HepG2 (cell line): ENCODE data around the gene NUBPL. TPM values are rescaled to one million over a fixed set of nuclear protein-coding genes. Genes with fewer than 3 reads are reported as not detected.

Source experiments
- ATAC-seq: fragments of 200-7000 bp; cut with Tn5 transposase; 3 replicates; pipeline ENCODE4 v1.9.1; 2020; ENCODE audit warnings: mild to moderate bottlenecking, moderate library complexity
- BruUV-seq: library from RNA; stranded (reverse); fragments of 400-500 nt; replicated peaks from 2 replicates; lab custom pipeline; 2021; lab: Mats Ljungman, UMichigan
- CTCF ChIA-PET: fragments of 300-600 bp; formaldehyde crosslinking; extraction: SDS; loops from one replicate; lab custom pipeline; 2021; ENCODE audit warnings: low total read pairs, inconsistent platforms, low intra/inter-chr PET ratio; lab: Yijun Ruan, JAX
- POLR2A ChIA-PET: fragments of 350-600 bp; sonication (Branson Sonifier 250); formaldehyde crosslinking; loops from one replicate; lab custom pipeline; 2020; ENCODE audit warnings: antibody characterized with exemption, inconsistent platforms; lab: Yijun Ruan, JAX
- DNase-seq: peaks from one replicate; pipeline ENCODE4 v3.0.0-alpha.2; 2015; ENCODE audit warnings: low spot score
- FAIRE-seq: peaks from 3 replicates; lab custom pipeline; 2011; peaks lifted over from hg19 to GRCh38; lab: Jason Lieb, UNC
- H2AFZ ChIP-seq: one replicate; pipeline ENCODE4 v1.6.1; 2011; ENCODE audit warnings: low read length, inconsistent platforms
- H3K27ac ChIP-seq: fragments of 300-600 bp; 3 replicates; pipeline ENCODE4 v1.8.0; 2011; ENCODE audit warnings: mixed run types, mild to moderate bottlenecking, mixed read lengths, low read length, inconsistent platforms; ENCODE audit not compliant: insufficient read depth; ENCODE audit errors: extremely low read length
- H3K27me3 ChIP-seq, 2 experiments: fragments of 200-600 bp in 1 of 2; 2 replicates in 1 of 2; 3 replicates in 1 of 2; pipeline versions ENCODE4 v1.6.0 to v1.8.0; 2011; ENCODE audit warnings: low read length in 2 of 2, mild to moderate bottlenecking in 2 of 2, moderate library complexity in 2 of 2, inconsistent platforms in 1 of 2; ENCODE audit not compliant: insufficient read depth in 2 of 2, control insufficient read depth in 1 of 2
- H3K36me3 ChIP-seq, 2 experiments: fragments of 200-600 bp in 1 of 2; replicated peaks in 1 of 2; 2 replicates in 1 of 2; 3 replicates in 1 of 2; pipeline versions ENCODE4 v1.5.1 to v1.8.0; 2011; ENCODE audit warnings: low read length in 2 of 2, inconsistent platforms in 1 of 2; ENCODE audit not compliant: insufficient read depth in 2 of 2, control insufficient read depth in 1 of 2
- H3K4me1 ChIP-seq: 2 replicates; pipeline ENCODE4 v1.5.1; 2012; ENCODE audit warnings: low read length, inconsistent platforms; ENCODE audit not compliant: insufficient read depth
- H3K4me2 ChIP-seq: 2 replicates; pipeline ENCODE4 v1.6.0; 2011; ENCODE audit warnings: low read depth, low read length, inconsistent platforms
- H3K4me3 ChIP-seq, 3 experiments: fragments of 200-600 bp in 1 of 3; sonication (generic), shearing (Covaris generic) in 1 of 3; replicated peaks in 1 of 3; 2 replicates each; pipeline ENCODE4 v1.5.1; 2011 to 2016; ENCODE audit warnings: low read length in 3 of 3, inconsistent platforms in 2 of 3, low read depth in 2 of 3, mild to moderate bottlenecking in 2 of 3, control low read depth in 1 of 3, mixed read lengths in 1 of 3; ENCODE audit not compliant: insufficient read depth in 1 of 3
- H3K79me2 ChIP-seq: one replicate; pipeline ENCODE4 v1.6.1; 2011; ENCODE audit warnings: low read length, inconsistent platforms; ENCODE audit not compliant: insufficient read depth
- H3K9ac ChIP-seq: 2 replicates; pipeline ENCODE4 v1.6.0; 2011; ENCODE audit warnings: mild to moderate bottlenecking, low read depth, low read length, inconsistent platforms; ENCODE audit not compliant: insufficient read depth
- H3K9me3 ChIP-seq: 2 replicates; pipeline ENCODE4 v1.5.1; 2012; ENCODE audit warnings: mild to moderate bottlenecking, low read length
- H4K20me1 ChIP-seq: 2 replicates; pipeline ENCODE4 v1.6.0; 2011; ENCODE audit warnings: inconsistent platforms, mild to moderate bottlenecking, low read length, moderate library complexity; ENCODE audit not compliant: insufficient read depth
- FOXA1 ChIP-seq, 2 experiments: fragments of 450-650 bp in 1 of 2; sonication (generic) in 1 of 2; formaldehyde crosslinking in 1 of 2; IDR thresholded peaks; 2 replicates each; pipeline versions ENCODE4 v1.4.0 to v1.6.1; 2016 to 2020; ENCODE audit warnings: missing genetic modification reagents in 1 of 2
- FOXA3 ChIP-seq: IDR thresholded peaks from 2 replicates; pipeline ENCODE4 v1.6.1; 2016; ENCODE audit warnings: missing genetic modification reagents, missing compliant biosample characterization
- HNF4A ChIP-seq: sonication (generic); formaldehyde crosslinking; IDR thresholded peaks from 2 replicates; pipeline ENCODE4 v1.4.0; 2020; ENCODE audit warnings: missing genetic modification reagents
- HOMEZ ChIP-seq: IDR thresholded peaks from 2 replicates; pipeline ENCODE4 v1.6.1; 2016; ENCODE audit warnings: low read depth
- KAT7 ChIP-seq: IDR thresholded peaks from 2 replicates; pipeline ENCODE4 v1.6.1; 2018; ENCODE audit warnings: borderline replicate concordance, missing compliant biosample characterization
- SIX1 ChIP-seq: sonication (generic); formaldehyde crosslinking; IDR thresholded peaks from 2 replicates; pipeline ENCODE4 v1.4.0; 2020; ENCODE audit warnings: missing genetic modification reagents, borderline replicate concordance
- ZMYM4 ChIP-seq: sonication (generic); formaldehyde crosslinking; IDR thresholded peaks from 2 replicates; pipeline ENCODE4 v1.8.1; 2023; ENCODE audit warnings: mild to moderate bottlenecking, missing genetic modification reagents
- ZNF10 ChIP-seq: sonication (generic); formaldehyde crosslinking; IDR thresholded peaks from 2 replicates; pipeline ENCODE4 v1.4.0; 2020; ENCODE audit warnings: mild to moderate bottlenecking, low read depth, missing genetic modification reagents, borderline replicate concordance
- ZNF362 ChIP-seq: sonication (generic); formaldehyde crosslinking; IDR thresholded peaks from 2 replicates; pipeline ENCODE4 v1.4.0; 2020; ENCODE audit warnings: missing genetic modification reagents, mild to moderate bottlenecking, borderline replicate concordance
- WGBS: methylation state at CpG from one replicate; pipeline ENCODE4 v1.1.6; 2017; ENCODE audit warnings: low lambda C conversion rate; 5-methylcytosine and 5-hydroxymethylcytosine counted together
- in situ Hi-C: cut with HindIII; loops from 2 replicates; pipeline ENCODE4 v1.10.0; 2017; ENCODE audit warnings: low pct_unique_long_range_greater_than_20kb; ENCODE audit not compliant: extremely low pct_ligation_motif_present
- intact Hi-C: fragments of 100-400 bp; cut with micrococcal nuclease; formaldehyde crosslinking; loops from one replicate; pipeline ENCODE4 v1.10.0; 2022; ENCODE audit not compliant: unreplicated experiment
- polyA plus RNA-seq, 8 experiments: library from polyadenylated mRNA; depleted of rRNA in 3 of 8; stranded (reverse) in 7 of 8; unstranded in 1 of 8; fragments of >200 nt; fragmentation: Illumina TruSeq in 4 of 8; extraction: Trizol in 4 of 8; gene quantifications; 2 replicates each; pipeline versions ENCODE4 v1.2.1 to v1.2.3, GENCODE V29; 2011 to 2016; ENCODE audit warnings: low read depth in 4 of 8, missing spikeins in 1 of 8, mixed read lengths in 1 of 8; ENCODE audit not compliant: insufficient read depth in 1 of 8
- total RNA-seq, 5 experiments: library from RNA; depleted of rRNA; stranded (reverse); fragments of >200 nt; fragmentation: Illumina TruSeq; extraction: Trizol; gene quantifications; 2 replicates each; pipeline ENCODE4 v1.2.3, GENCODE V29; 2016; ENCODE audit warnings: low read depth in 1 of 5

NUBPL gene
- total and polyA plus RNA-seq, 2 of the 13 experiments (the other 11 are each of a cell fraction or from before 2014, with no cell fraction given): 21.3 to 44.1 TPM

- WGBS: 65% methylated on average over 4 of the region's 4 CpGs
Measured at GRCh38 chr14:31696378-31696777, 135.2 kb downstream of the NUBPL start.

More at GRCh38 chr14:31696378-31696777, 135.2 kb downstream of the NUBPL start:
- H3K27me3 ChIP-seq: no peaks in the 10 kb centered on the region
- POLR2A ChIA-PET: no interaction called here
- ATAC-seq: peak; percentile 53; the same call in 2 of the 3 replicates
- no peak overlapping the region for H3K27ac ChIP-seq
- no peak overlapping the region for H3K4me2 ChIP-seq
- no TSS peak for BruUV-seq
- peak; percentile 91 for TF ChIP-seq HOMEZ (CRISPR knock-in tag)
- peak; percentile 41; the same call in 1 of the 2 replicates for TF ChIP-seq ZNF362
- TF ChIP-seq ZNF10 (CRISPR knock-in tag): no peak
- peak; percentile 50; the same call in 1 of the 2 replicates for TF ChIP-seq SIX1
- 0 out of 2 replicates have a peak, but pooled peaks have one; percentile 37 for TF ChIP-seq FOXA3 (CRISPR knock-in tag)
- no peak for TF ChIP-seq KAT7 (CRISPR knock-in tag)
- TF ChIP-seq FOXA1 (IDR thresholded peaks at IDR 0.05): no peak
- 0 out of 2 replicates have a peak, but pooled peaks have one; percentile 7 for TF ChIP-seq FOXA1 (CRISPR knock-in tag; IDR thresholded peaks at IDR 0.05)
- TF ChIP-seq HNF4A (CRISPR knock-in tag): peak; percentile 47
- TF ChIP-seq ZMYM4 (CRISPR knock-in tag): peak; percentile 34; the same call in 1 of the 2 replicates
- TF ChIP-seq, all 625 proteins: peak for 7
- Histone ChIP-seq H3K79me2 (no peaks in the 10 kb centered on the region), H3K9me3 (no peaks in the 10 kb centered on the region; the same call in 1 of the 2 replicates), H3K36me3 (no peaks in the 10 kb centered on the region), H2AFZ (no peak overlapping the region), H3K4me3 (no peak overlapping the region), H4K20me1 (no peaks in the 10 kb centered on the region), H3K4me1 (peaks cover 12% of the 10 kb centered on the region), H3K9ac (no peak overlapping the region)
- no peak for FAIRE-seq
- in situ Hi-C loops: no loop called here
- intact Hi-C loops: no loop called here
- CTCF ChIA-PET: no interaction called here
- no peak for DNase-seq
